ENCODE measurements around the gene KIF1B. TPM values are rescaled to one million over a fixed set of nuclear protein-coding genes. Genes with fewer than 3 reads are reported as not detected.

The KIF1B gene
- total RNA-seq, 4 donors from 2014 or later: 55.2 to 88.1 (median 67.0) TPM

GRCh38 chr1:10232163-10232562, 21.8 kb downstream of the KIF1B start:
- Histone ChIP-seq H3K4me3 (no peak overlapping the region), H3K27ac (no peak overlapping the region), H3K27me3 (no peaks in the 10 kb centered on the region), H3K4me1 (no peaks in the 10 kb centered on the region), H3K36me3 (peaks cover 0 to 19% (median 0%) of the 10 kb centered on the region in 3 donors), H3K9me3 (no peaks in the 10 kb centered on the region)
- TF ChIP-seq CTCF (IDR thresholded peaks at IDR 0.05) (no peak), POLR2A (IDR thresholded peaks at IDR 0.05) (no peak)
- no peak for DNase-seq

GRCh38 chr1:10236405-10237156, 26.2 kb downstream of the KIF1B start:
- Histone ChIP-seq H3K36me3 (peaks cover 0 to 19% (median 0%) of the 10 kb centered on the region in 3 donors), H3K4me1 (no peaks in the 10 kb centered on the region), H3K9me3 (no peaks in the 10 kb centered on the region), H3K27ac (no peak overlapping the region), H3K4me3 (no peak overlapping the region), H3K27me3 (no peaks in the 10 kb centered on the region)
- TF ChIP-seq POLR2A (IDR thresholded peaks at IDR 0.05) (no peak), CTCF (IDR thresholded peaks at IDR 0.05) (no peak)
- DNase-seq: no peak

GRCh38 chr1:10237157-10237539, 26.8 kb downstream of the KIF1B start:
- no peak for TF ChIP-seq CTCF (IDR thresholded peaks at IDR 0.05)
- no peak for TF ChIP-seq POLR2A (IDR thresholded peaks at IDR 0.05)
- Histone ChIP-seq H3K27me3 (no peaks in the 10 kb centered on the region), H3K27ac (no peak overlapping the region), H3K36me3 (peaks cover 0 to 19% (median 0%) of the 10 kb centered on the region in 3 donors), H3K4me3 (no peak overlapping the region), H3K4me1 (no peaks in the 10 kb centered on the region), H3K9me3 (no peaks in the 10 kb centered on the region)
- no peak for DNase-seq

GRCh38 chr1:10242135-10242534, 31.8 kb downstream of the KIF1B start:
- no peaks in the 10 kb centered on the region for H3K27me3 ChIP-seq
- no peak for TF ChIP-seq CTCF (IDR thresholded peaks at IDR 0.05)
- H3K4me1 ChIP-seq: no peaks in the 10 kb centered on the region
- no peaks in the 10 kb centered on the region for H3K9me3 ChIP-seq
- H3K36me3 ChIP-seq: no peaks in the 10 kb centered on the region
- DNase-seq: no peak
- H3K4me3 ChIP-seq: no peak overlapping the region
- no peak overlapping the region for H3K27ac ChIP-seq

GRCh38 chr1:10242811-10243210, 32.4 kb downstream of the KIF1B start:
- no peak overlapping the region for H3K4me3 ChIP-seq
- no peaks in the 10 kb centered on the region for H3K27me3 ChIP-seq
- no peak for TF ChIP-seq CTCF (IDR thresholded peaks at IDR 0.05)
- no peak for TF ChIP-seq POLR2A (IDR thresholded peaks at IDR 0.05)
- no peaks in the 10 kb centered on the region for H3K36me3 ChIP-seq
- no peak overlapping the region for H3K27ac ChIP-seq
- H3K4me1 ChIP-seq: no peaks in the 10 kb centered on the region
- no peak for DNase-seq
- no peaks in the 10 kb centered on the region for H3K9me3 ChIP-seq

All from Peyer's patch (tissue), 4 donors.